ENCODE results near the gene SNRPB2.

DNA sequence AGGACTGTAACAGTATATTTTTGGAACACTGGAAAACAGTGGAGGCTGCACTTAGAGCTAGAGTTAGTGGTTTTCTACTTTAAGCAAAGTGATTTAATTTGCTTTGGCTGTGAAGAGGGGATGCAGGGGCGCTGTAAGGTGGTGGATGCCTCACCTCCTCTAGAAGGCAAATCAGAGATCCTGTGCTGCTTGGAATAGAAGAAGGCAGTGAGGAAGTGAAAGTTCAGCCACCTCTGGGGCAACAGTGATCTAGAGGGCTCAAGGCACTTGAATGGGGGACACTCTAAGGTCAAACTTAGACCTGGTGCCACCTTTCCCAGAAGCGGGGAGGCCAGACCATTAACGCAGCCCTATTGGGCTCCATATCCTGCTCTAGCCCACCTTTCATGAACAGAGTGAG lies 19.0 kb upstream of the SNRPB2 start:
- TF ChIP-seq POLR2A (IDR thresholded peaks at IDR 0.05; ENCODE audit: low read length) (no peak), GATA1 (IDR thresholded peaks at IDR 0.05; ENCODE audit: low read depth, low read length) (no peak)
